Pancreas (tissue), 10 donors: ENCODE data around the gene AMER3. TPM values are rescaled to one million over a fixed set of nuclear protein-coding genes. Genes with fewer than 3 reads are reported as not detected.
A peak's percentile ranks its signal among the peaks of the same experiment; 100 is the strongest.
"Not testable (repeated sequence)": the region's sequence is repeated elsewhere in the genome, so short reads cannot be mapped to it uniquely, and the experiment has no call there.

ENCODE experiments used
- ATAC-seq, 4 donors: fragments of 200-7000 bp; cut with Tn5 transposase; one replicate each; pipeline versions ENCODE4 v1.8.0 to v1.9.1; 2020; ENCODE audit warnings: mild to moderate bottlenecking in 4 of 4, moderate library complexity in 4 of 4
- DNase-seq, 6 donors: peaks; one replicate each; pipeline ENCODE4 v3.0.0-alpha.2; 2020
- FAIRE-seq: peaks from 2 replicates; lab custom pipeline; 2012; peaks lifted over from hg19 to GRCh38; lab: Jason Lieb, UNC
- H3K27ac ChIP-seq, 4 donors: fragments of 200-600 bp; sonication (generic); 1 replicate in 3 of 4; 2 replicates in 1 of 4; pipeline versions ENCODE4 v1.5.0 to v1.8.0; 2020
- H3K27me3 ChIP-seq, 4 donors: fragments of 200-600 bp; one replicate each; pipeline ENCODE4 v1.8.0; 2021
- H3K36me3 ChIP-seq, 3 donors: fragments of 200-600 bp; sonication (generic) in 1 of 3; one replicate each; pipeline versions ENCODE4 v1.5.0 to v1.8.0; 2020 to 2021
- H3K4me1 ChIP-seq, 3 donors: fragments of 200-600 bp; one replicate each; pipeline ENCODE4 v1.8.0; 2021
- H3K4me3 ChIP-seq, 4 donors: fragments of 200-600 bp; sonication (generic) in 2 of 4; one replicate each; pipeline versions ENCODE4 v1.5.0 to v1.8.0; 2020 to 2021
- H3K9me3 ChIP-seq, 4 donors: fragments of 200-600 bp; one replicate each; pipeline ENCODE4 v1.8.0; 2021
- CTCF ChIP-seq, 4 donors: fragments of 200-600 bp; sonication (generic) in 3 of 4; IDR thresholded peaks; one replicate each; pipeline versions ENCODE4 v1.5.0 to v1.8.0; 2021; ENCODE audit warnings: antibody characterized with exemption in 4 of 4
- WGBS, 2 donors: extraction: QIAGEN DNeasy Blood & Tissue Kit; methylation state at CpG; one replicate each; pipeline ENCODE4 v1.1.7; 2013; 5-methylcytosine and 5-hydroxymethylcytosine counted together
- intact Hi-C, 3 donors: fragments of 100-400 bp; cut with DNase I; formaldehyde crosslinking; loops; one replicate each; pipeline versions ENCODE4 v1.11.1 to v1.14.2; 2022
- polyA plus RNA-seq, 2 donors: library from polyadenylated mRNA; stranded (reverse); fragments of 200-250 nt; gene quantifications; one replicate each; pipeline ENCODE4 v1.2.3, GENCODE V29; 2013
- total RNA-seq, 6 donors: library from RNA; stranded (reverse); fragmentation: NEBNext Ultra II Directional in 4 of 6; extraction: Animal tissue kit (Norgen Biotek cat#: 25700) in 4 of 6; gene quantifications; one replicate each; pipeline versions ENCODE4 v1.2.1 to v1.2.4, GENCODE V29; 2021 to 2023
- donor health status: healthy with polysubstance abuse.
- donor health status: DM: no; HTN: no; CAD: no; lungs with moderate emphysema.
- donor health status: DM: no; HTN: no; CAD: no.
- donor health status: control.
- donor health status: control.
- donor health status: Bipolar disorder and iron deficiency.
- donor health status: DM: yes; HTN: yes; CAD: no.
- donor health status: DM: no; HTN: no; CAD: no.
- donor health status: DM: no; HTN: no; CAD: no.
- donor health status: DM: yes; HTN: yes; CAD: no.

The AMER3 gene, protein sequence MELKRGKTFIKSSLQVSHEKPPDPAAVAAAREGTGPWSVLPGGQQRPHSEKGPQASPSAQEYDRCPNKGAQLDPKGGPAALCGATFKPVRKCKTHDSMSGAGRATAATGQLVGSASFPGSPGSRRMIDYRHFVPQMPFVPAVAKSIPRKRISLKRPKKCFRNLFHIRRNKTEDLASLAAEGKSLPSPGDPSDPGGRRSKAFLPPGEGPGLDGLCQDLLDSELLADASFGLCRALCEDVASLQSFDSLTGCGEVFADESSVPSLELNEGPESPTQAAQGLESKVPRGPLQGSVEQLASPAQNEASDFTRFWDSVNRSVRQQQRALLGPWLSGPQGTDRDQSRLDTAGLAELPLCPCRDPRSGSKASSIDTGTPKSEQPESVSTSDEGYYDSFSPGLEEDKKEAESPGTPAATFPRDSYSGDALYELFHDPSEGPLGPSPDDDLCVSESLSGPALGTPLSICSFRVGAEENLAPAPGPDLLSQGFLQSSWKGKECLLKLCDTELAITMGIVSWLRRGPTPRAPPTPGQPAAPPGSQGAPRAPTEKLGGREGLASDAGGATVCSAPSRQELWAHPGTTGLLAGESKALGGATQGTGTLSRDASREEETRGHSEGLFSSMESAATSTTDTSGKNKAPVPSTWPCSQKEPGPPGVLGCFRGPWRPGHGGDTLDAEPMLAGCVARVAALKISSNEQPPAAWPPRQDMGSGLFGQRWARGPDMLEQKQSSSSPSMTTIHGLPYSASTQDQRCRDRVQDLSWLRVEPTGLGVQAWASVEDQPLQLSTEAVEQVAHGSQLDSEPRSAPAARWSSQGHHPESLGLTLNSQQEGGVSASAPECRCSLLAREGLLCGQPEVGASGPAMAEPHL
- total RNA-seq: 1 to 10 TPM in 1 of 6 donors, under 1 TPM in 5; 0.25 to 1.6 (median 0.51) TPM
- polyA plus RNA-seq: 1 to 10 TPM in 1 of 2 donors, under 1 TPM in 1; 0.99 to 2.1 TPM

DNA sequence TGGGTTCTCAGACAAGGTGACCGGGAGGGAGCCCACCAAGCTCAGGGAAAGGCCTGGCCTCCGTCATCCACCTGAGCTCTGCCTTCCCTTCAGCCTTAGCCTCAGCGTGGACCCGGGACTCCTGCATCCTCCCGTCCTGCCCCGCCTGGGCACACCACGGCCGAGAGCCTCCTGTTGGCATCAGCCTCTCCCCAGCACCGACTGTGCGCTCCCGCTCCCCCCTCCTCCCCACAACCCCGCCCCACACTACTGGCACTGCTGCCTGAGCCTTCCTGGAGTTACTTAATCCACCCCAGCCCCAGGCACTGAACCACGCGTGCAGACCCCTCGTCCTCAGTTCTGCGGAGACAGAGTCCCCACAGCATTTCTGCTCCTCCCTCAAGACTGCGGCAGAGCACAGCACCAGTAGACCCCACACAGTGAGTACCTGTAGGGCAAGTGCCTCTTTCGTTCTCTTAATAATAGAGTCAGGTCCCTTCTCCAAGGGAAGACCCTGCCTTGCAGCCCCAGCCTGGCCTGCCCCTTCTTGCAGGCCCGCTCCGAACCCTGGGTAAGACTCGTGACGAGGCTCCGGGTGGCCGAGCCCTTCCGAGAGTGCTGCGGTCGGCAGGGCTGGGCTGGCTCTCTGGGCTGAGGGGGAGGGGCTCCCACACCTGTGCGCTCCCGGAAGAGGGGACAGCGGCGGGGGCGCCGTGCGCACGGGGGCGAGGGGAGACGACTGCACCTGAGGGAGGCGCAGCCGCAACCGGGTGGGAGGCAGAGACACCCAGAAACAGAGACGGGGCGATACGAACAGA, at the start of gene AMER3:
Gene AMER3, plus strand, starts transcription at position 285 of the 797 bp plus-strand sequence. CDS start 6,533 bp downstream, outside the sequence.
- H3K9me3 ChIP-seq: no peaks in the 10 kb centered on the region
- H3K27ac ChIP-seq: no peak within 1 kb of the TSS
- WGBS, 2 donors: 3 to 5% methylated on average over 37 to 43 of the region's 43 CpGs
- H3K4me3 ChIP-seq: peak within 1 kb of the TSS; percentile 35 to 65 (median 46)
- peak; percentile 48 to 81 (median 70) for ATAC-seq
- TF ChIP-seq CTCF (IDR thresholded peaks at IDR 0.05): no peak
- H3K36me3 ChIP-seq: no peaks in the 10 kb centered on the region
- H3K4me1 ChIP-seq: peaks cover 5 to 12% (median 11%) of the 10 kb centered on the region in 3 donors
- intact Hi-C loops: no loop called here
- H3K27me3 ChIP-seq: no peaks in the 10 kb centered on the region
- peak; percentile 36 to 86 (median 47) for DNase-seq
- FAIRE-seq: no peak

DNA sequence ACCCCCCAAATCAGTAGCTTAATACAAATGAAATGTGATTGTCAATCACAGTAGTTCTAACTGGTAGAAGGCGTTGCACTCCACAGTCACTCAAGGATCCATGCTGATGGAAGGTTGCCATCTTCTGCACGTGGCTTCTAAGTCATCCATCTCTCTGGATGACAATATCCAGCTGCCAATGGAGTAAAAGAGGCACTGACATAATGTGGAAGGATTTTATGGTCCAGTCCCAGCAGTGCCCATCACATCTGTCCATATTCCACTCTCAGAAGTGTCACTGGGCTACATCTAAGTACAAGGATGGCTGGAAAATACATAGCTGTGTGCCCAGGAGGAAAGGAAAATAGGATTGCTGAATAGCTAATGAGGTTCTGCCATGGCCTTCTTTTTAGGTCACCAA, 40.5 kb upstream of the AMER3 start:
- H3K4me1 ChIP-seq, H3K4me3 ChIP-seq, H3K9me3 ChIP-seq, ATAC-seq, H3K27ac ChIP-seq, FAIRE-seq, DNase-seq, H3K36me3 ChIP-seq, intact Hi-C loops, H3K27me3 ChIP-seq: not testable (repeated sequence)
- no CpG with 5 or more reads among the region's 2 CpGs for WGBS, 2 donors

- Histone ChIP-seq H3K27ac (no peak overlapping the region), H3K4me3 (no peak overlapping the region), H3K4me1 (no peaks in the 10 kb centered on the region), H3K36me3 (no peaks in the 10 kb centered on the region), H3K27me3 (no peaks in the 10 kb centered on the region), H3K9me3 (no peaks in the 10 kb centered on the region)
- ATAC-seq: no peak
- DNase-seq: no peak
- intact Hi-C loops: no loop called here
- no peak for FAIRE-seq
- 87 to 89% methylated on average over 8 of the region's 8 CpGs for WGBS, 2 donors
- no peak for TF ChIP-seq CTCF (IDR thresholded peaks at IDR 0.05)
Measured at GRCh38 chr2:130720036-130720435, 35.3 kb upstream of the AMER3 start.

DNA sequence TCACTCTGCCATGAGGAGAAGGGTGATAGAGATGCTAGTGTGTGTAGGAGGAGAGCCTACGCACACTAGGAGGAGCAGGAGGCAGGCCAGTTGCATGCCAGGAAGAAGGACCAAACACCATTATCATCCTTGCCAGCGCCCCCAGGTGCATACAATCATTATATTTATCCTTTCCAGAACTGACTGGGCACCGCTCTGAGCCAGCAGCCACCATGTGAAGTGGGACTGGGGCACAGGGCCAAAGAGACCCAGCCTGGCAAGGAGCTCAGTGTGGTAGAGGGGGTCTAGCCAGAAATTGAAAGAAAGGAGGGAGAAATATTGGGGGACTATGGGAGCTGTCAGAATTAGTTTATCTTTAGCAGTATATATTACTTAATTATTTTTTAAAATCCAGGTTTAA, 34.8 kb upstream of the AMER3 start:
- TF ChIP-seq CTCF (IDR thresholded peaks at IDR 0.05): no peak
- Histone ChIP-seq H3K36me3 (no peaks in the 10 kb centered on the region), H3K9me3 (no peaks in the 10 kb centered on the region), H3K27ac (no peak overlapping the region), H3K4me1 (no peaks in the 10 kb centered on the region), H3K27me3 (no peaks in the 10 kb centered on the region), H3K4me3 (no peak overlapping the region)
- ATAC-seq: no peak
- no peak for DNase-seq
- intact Hi-C loops: no loop called here
- FAIRE-seq: no peak
- 77 to 85% methylated on average over 3 of the region's 3 CpGs for WGBS, 2 donors

GRCh38 chr2:130724455-130724854, 30.9 kb upstream of the AMER3 start:
- no peaks in the 10 kb centered on the region for H3K9me3 ChIP-seq
- H3K36me3 ChIP-seq: no peaks in the 10 kb centered on the region
- peaks cover 0 to 8% (median 8%) of the 10 kb centered on the region in 3 donors for H3K4me1 ChIP-seq
- no peak overlapping the region for H3K4me3 ChIP-seq
- no peak for TF ChIP-seq CTCF (IDR thresholded peaks at IDR 0.05)
- 74 to 90% methylated on average over 2 of the region's 2 CpGs for WGBS, 2 donors
- no peaks in the 10 kb centered on the region for H3K27me3 ChIP-seq
- no peak for ATAC-seq
- H3K27ac ChIP-seq: no peak overlapping the region
- FAIRE-seq: no peak
- intact Hi-C loops: no loop called here
- DNase-seq: no peak
